Femur (tissue), 1 donor: ENCODE data around the gene ZNF254.
"Not testable (repeated sequence)": the region's sequence is repeated elsewhere in the genome, so short reads cannot be mapped to it uniquely, and the experiment has no call there.

Experiments used
- DNase-seq: peaks from one replicate; pipeline ENCODE4 v3.0.0-alpha.2; 2017

The ZNF254 gene

DNA sequence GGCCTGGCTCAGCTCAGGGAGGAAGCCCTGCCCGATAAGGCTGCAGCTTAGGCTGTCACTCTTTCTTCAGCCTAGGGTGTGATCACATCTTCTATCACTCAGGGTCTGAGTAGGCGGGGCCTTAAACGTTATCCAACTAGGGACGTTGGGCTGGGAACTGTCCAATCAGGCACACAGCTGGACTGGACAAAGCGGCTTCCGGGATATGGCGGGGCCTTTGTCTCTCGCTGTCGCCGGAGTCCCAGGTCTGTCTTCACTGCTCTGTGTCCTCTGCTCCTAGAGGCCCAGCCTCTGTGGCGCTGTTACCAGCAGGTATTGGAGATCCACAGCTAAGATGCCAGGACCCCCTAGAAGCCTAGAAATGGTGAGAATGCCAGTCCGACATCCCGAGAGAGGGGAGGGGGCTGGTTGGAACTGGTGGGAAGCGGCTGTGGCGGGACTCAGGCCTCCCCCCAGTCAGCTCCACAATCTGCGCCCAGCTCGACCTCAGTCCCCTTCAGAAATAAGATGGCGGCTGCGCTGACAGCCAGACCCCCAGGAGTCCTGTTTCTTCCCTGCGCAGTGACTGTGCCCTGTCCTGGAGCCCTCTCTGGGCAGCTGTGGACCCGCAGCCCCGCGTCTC, at the start of gene ZNF254:
ZNF254 (plus strand) TSS at position 214 of the 622 bp plus-strand sequence; CDS start at position 335, 121 bp downstream.
- DNase-seq = peak; percentile 96

DNA sequence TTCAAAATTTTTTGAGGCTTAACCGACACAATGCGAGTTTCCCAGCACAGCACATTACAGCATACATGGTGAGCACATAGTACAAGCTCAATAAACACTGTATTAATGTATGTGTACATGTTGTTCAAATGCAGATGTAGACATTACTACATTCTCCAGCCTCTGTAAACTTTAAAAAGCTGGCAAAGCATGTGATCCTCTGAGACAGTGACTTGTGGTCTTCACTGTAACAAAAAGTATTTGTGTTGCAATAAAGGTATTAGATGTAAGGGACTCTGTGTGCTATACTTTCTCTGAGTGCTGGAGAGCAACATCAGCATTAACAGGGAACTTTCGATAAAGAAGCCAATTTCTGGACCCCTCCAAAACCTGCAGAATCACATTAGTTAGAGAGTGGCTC, 46.4 kb upstream of the ZNF254 start:
- DNase-seq = no peak

DNA sequence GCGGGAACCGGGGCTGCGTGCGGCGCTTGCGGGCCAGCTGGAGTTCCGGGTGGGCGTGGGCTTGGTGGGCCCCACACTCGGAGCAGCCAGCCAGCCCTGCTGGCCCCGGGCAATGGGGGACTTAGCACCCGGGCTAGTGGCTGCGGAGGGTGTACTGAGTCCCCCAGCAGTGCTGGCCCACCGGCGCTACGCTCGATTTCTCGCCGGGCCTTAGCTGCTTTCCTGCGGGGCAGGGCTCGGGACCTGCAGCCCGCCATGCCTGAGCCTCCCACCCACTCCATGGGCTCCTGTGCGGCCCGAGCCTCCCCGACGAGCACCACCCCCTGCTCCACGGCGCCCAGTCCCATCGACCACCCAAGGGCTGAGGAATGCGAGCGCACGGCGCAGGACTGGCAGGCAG, 45.7 kb upstream of the ZNF254 start:
- DNase-seq = not testable (repeated sequence)

DNA sequence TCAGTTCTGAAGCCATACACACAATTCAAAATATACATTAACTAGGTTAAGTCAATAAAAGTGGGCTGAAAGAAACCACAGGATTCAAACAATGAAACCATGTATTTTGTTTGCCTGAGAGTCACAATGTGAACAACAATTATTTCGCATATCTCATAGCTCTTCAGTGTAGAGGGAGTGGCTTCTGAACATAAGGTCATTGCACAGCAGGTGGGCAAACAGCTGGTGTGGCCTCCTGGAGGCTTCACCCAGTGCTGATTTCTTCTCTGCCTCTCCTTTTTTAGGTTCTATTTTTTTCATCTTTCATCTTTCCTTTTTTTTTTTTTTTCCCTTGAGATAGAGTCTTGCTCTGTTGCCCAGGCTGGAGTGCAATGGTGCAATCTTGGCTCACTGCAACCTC, 40.4 kb upstream of the ZNF254 start:
- DNase-seq = no peak

DNA sequence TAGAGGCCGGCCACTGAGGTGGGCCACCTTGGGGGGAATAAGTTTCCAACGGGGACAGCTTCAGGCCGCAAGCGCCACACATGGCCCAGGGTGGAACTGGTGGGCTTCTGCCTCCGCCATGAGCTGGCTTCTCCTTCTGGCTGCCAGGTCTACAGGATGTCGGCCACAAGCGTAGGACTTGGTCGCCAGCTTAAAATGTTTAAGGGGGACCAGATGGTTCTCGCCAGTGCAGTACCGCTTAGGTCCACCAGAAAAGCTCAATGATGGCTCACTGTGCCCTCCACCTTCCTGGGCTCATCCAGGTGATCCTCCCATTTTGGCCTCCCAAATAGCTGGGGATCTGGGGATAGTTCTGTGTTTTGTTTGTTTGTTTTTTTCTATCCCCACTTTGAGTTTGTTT, 38.7 kb upstream of the ZNF254 start:
- no peak for DNase-seq

DNA sequence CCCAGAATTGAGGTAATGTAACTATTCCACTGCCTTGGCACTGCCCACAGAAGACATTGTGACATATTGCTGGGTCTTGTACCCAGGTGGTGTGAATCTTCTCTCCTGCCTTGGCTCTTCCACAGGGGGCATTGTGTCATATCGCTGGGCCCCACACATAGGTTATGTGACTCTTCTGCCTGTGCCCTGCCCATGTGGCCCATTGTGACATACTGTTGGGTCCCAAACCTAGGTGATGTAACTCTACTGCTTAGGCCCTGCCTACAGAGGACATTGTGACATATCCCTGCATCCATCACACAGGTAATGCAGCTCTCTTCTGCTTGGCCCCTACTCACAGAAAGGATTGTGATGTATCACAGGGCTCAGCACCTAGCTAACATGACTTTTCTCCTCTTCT, 37.5 kb upstream of the ZNF254 start:
- DNase-seq = no peak

DNA sequence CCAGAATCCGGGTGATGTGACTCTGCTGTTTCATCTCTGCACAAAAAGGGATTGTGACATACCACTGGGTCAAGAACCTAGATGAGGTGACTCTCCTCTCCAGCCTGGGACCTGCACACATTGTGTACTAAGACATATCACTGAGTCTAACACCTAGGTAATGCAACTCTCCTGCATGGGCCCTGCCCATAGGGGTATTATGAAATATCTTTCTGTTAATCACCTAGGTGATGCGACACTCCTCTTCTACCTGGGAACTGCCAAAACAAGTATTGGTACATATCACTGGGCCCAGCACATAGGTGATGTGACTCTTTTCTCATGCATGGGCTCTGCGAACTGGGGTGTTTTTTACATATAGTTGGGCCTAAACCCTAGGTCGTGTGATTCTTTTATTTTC, 35.5 kb upstream of the ZNF254 start:
- DNase-seq = no peak

DNA sequence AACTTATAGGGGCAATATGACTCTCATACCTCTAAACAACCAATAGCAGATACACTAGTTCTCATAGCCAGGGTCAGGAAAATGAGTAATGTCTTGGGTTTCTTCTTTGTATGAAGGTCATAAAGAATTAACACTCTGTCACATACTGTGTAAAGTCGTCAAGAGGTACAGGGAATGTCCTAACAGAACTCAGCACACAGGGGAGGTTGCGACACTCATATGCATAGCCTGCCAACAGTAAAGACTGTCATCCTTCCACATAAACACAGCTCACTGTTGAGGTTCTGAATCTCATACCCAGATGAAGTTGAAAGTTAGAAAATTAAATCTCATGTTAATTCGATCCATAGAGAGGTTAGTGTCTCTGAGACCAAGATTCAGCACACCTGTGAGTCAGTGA, 34.2 kb upstream of the ZNF254 start:
- no peak for DNase-seq

DNA sequence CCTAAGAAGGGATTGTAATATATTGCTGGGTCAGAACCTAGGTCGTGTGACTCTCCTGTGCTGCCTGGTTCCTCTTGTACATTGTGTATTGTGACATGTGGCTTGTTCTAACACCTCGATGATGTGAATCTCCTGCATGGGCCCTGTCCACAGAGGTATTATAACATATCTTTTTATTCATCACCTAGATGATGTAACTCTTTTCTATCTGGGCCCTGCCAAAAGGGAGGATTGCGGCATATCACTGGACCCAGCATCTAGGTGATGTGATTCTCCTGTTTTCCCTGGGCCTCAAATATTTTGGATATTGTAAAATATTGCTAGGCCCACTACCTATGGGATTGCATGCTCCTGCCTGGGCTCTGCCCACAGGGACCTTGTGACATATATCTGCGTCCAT, 33.4 kb upstream of the ZNF254 start:
- no peak for DNase-seq

DNA sequence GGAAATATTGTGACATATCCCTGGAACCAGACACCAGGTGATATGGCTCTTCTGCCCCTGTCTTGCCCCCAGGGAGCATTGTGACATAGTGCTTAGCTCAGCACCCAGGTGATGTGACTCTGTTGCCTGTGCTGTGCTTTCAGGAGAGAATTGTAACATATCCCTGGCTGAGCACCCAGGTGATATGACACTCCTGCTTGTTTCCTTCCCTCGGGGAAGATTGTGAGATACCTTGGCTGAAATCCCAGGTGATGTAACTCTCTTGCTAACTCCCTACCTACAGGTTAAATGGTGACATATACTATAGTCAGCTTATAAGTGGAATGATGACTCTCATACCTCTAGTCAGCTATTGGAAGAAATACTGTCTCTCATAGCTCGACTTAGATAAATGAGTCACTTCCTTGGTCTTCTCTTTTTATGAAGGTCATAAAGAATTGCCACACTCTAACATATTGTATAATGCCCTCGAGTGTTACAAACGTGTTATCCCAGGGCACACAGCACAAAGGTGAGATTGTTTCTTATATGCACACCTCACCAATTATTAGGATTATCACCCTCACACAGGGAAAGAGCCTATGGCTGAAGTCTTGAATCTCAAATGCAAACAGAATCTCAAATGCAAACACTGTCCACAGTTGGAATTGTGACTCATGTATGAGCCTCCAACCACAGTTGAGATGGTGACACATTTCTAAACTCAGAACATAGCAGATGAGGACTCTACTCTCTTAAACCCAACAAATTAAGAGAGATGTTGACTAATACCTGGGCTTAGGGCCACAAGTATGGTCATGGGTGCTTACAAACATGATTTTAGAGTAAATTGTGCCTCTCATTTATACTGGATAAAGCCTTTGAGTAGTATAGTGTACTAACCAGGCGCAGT, 32.7 kb upstream of the ZNF254 start:
- DNase-seq = no peak

DNA sequence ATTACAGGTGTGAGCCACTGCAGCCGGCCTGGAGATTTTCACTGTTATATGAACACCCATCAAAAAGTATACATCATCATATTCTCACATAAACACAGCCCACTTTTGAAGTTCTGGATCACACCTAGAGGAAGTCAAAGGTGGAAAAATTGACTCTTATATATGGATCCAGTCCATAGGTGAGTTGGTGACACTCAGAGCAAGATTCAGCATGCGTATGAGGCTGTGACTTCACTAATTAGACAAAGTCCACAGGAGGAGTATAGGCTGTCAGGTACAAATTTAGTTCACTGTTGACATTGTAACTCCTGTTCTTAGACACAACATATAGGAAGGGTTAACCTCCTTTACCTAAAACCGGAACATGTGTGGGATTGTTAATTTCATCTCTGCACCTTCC, 31.4 kb upstream of the ZNF254 start:
- no peak for DNase-seq

DNA sequence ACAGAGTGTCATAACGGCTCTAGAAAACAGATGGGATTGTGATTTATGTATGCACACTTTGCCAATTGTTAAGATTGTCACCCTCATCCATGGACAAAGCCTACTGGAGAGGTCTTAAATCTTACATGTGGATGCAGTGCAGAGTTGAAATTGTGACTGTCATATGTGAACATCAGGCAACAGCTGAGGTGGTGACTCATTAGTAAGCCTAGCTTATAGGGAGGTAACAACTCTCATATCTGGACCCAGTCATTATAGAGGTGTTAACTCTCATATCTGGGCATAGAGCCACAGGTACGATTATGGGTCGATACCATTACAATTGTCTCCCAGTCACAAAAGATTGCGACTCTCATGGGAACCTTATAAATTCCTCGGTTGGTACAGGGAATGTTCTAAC, 29.8 kb upstream of the ZNF254 start:
- DNase-seq = no peak

DNA sequence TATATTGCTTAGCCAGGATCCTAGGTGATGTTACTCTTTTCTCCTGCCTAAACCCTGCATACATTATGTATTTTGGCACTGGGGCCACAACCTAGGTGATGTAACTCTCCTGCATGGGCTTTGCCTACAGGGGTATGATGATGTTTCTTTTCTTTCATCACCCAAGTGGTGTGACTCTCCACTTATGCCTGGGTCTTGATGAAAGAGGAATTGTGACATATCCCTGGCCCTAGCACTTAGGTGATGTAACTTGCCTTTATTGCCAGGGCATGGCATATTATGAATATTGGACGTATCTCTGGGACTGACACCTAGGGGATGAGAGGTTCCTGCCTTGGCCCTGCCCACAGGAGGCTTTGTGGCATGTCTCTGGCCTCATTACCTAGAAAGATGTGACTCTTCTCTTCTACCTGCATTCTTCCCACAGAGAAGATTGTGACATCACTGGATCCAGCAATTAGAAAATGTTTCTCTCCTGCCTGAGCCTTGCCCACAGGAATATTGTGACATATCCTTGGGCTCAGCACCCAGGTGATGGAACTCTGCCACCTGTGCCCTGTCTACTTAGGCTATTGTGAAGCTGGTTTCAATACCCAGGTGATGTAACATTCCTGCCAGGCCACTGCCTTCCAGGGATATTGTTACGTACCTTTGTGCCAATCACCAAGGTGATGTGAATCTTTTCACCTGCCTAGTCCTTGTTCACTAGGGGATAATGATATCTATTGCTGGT, 27.3 kb upstream of the ZNF254 start:
- no peak for DNase-seq

DNA sequence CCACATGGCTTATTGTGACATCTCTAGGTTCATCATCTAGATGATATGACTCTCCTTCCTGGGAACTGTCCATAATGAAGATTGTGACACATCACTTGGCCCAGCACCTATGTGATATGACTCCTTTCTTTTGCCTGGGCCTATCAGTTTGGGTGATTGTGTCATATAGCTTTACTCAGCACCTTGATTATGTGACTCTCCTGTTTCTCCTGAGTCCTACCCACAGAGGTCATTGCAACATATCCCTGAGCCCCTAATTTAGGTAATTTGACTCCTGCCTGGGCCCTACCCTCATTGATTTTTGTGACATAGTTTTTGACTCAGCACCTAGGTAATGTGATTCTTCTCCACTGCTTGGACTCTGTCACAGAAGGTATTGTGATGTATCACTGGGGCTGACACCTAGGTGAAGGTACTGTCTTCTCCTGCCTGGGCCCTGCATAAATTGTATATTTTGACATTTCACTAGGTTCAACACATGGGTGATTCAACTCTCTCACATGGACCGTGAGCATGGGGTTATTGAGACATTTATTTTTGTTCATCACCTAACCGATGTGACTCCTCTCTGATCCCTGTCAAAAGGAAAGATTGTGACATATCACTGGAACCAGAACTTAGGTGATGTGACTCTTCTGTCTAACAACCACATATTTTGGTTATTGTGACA, 26.2 kb upstream of the ZNF254 start:
- no peak for DNase-seq

DNA sequence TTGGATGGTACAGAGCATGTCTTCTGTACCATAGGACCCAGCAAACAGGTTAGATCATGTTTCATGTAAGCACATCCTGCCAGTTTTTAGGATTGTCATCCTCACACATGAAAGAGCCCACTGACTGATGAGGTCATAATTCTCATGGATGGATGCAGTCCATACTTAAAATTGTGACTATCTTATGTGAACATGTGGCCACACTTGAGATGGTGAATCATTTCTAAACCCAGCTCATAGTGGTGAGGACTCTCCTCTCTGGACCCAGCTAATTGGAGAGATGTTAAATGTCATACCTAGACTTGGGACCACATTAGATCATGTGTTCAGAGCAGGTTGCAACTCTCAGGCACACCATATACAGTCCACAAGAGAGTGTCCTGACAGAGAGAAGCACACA, 24.8 kb upstream of the ZNF254 start:
- DNase-seq = no peak

DNA sequence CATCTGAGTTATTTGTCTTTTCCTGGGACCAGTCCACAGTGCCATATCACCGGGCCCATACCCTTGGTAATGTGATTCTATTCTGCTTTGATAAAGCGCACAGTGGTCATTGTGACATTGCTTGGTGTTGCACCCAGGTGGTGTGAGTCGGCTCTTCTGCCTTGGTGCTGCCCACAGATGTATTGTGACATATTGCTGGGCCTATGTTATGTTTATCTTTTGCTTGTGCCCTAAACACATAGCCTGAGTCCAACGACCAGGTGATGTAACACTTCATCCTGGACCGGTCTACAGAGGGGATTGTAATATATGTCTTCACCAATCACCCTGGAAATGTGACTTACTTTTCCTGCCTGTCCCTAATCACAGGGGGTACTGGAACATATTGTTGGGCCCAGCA, 23.7 kb upstream of the ZNF254 start:
- DNase-seq = no peak

DNA sequence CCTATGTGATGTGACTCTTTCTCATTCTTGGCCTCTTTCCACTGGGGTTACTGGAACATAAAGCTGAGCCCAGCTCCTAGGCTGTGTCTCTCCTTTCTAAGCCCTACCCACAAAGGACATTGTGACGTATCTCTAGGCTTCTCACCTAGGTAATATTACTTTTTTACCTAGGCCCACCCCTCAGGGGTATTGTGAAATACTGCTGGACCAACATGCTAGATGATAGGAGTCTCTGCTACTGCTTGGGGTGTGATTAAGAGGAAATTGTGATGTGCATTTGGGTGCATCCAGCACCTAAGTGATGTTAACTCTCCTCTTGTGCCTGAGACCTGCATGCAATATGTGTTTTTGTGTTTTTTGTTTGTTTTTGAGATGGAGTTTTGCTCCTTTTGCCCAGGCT, 22.8 kb upstream of the ZNF254 start:
- DNase-seq = no peak

DNA sequence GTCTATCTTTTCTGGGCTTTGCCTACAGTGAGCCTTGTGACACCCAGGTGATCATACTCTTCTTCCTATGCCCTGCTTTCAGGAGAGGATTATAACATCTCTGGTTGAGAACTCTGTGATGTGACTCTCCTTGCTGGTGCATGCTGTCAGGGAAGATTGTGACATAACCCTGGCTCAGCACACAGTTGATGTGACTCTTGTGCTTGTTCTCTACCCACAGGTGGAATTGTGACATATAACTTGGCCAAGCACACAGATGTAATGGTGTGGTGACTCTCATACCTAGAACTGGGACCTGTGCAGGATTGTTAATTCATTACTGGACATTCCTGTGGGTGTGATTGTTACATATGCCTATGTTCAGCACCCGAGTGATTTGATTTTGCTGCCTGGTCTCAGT, 21.7 kb upstream of the ZNF254 start:
- no peak for DNase-seq

DNA sequence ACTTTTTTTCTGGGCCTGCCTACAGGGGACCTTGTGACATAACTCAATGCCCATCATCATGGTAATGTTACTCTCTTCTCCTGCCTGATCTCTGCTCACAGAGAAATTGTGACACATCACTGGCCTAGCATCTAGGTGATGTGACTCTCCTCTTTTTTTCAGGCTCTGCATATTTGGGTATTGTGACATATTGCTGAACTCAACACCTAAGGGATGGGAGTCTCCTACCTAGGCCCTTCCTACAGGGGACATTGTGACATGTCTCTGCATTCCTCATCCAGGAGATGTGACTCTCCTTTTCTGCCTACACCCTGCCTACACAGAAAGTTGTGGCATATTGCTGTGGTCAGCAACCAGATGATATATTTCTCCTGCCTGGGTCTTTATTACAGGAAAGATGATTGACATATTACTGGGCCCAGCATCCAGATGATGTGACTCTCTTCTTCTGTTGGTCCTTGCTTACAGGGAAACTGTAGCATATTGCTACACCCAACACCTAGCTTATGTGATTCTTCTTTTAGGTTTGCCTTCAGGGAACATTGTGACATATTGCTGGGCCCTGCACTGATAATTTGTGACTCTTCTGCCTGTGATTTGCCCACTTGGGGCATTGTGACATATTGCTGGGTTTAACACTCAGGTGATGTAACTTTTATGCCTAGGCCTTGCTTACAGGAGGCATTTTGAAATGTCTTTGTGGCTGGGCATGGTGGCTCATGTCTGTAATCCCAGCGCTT, 21.0 kb upstream of the ZNF254 start:
- DNase-seq = no peak

DNA sequence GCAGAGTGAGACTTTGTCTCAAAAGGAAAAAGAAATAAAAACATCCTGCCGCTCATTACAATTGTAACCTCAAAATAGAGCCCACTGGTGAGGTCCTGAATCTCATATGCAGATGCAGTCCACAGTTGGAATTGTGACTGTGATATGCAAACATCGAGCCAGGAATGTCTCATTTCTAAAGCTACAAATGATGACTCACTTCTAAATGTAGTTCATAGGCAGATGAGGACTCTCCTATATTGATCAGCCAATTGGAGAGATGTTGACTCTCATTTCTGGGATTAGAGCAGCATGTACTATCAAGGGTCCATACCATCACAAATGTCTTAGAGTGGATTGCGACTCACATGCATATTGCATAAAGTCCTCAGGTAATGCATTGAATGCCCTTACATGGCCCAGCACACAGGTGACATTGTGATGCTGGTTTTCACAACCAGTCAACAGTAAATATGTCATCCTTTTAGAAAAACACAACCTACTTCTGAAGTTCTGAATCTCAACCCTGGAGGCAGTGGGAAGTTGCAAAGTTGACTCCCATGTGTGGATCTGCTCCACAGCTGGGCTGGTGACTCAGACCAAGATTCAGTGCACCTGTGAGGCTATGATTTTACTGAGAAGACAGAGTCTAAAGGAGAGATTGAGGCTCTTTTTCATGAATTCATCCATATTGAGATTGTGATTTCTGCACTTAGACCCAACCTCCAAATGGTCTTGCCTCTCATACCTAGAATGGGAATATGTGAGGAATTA, 16.9 kb upstream of the ZNF254 start:
- no peak for DNase-seq

DNA sequence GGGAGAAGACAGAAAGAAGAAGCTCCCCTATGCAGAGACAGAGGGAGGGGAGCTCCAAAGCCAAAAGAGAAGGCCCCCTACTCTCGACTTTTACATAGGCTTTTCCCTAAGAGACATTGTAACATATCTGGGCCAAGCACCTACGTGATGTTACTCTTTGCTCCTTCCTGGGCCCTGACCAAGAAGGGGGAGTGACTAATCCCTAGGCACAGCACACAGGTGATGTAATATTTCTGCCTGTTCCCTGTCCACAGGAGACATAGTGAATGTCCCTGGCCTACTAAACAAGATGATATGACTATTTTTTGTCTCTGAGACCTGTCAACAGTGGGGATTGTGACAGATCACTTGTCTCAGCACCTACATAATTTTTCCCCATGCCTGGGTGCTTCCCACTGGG, 15.9 kb upstream of the ZNF254 start:
- no peak for DNase-seq

DNA sequence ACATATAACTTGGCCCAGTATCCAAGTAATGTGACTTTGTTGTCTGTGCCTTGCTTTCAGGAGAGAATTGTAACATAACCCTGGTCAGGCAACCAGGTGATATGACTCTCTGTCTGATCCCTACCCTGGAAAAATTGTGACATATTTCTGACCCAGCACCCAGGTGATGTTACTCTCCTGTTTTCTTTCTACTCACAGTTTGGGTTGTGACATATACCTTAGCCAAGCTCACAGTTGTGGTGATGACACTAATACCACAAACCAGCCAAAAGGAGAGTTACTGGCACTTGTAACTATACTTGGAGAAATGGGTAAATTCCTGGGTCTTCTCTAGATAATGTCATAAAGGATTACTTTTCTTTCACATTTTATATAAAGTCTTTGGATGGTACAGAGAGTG, 14.3 kb upstream of the ZNF254 start:
- DNase-seq = no peak
